ENCODE measurements around the gene GNAL.

DNA sequence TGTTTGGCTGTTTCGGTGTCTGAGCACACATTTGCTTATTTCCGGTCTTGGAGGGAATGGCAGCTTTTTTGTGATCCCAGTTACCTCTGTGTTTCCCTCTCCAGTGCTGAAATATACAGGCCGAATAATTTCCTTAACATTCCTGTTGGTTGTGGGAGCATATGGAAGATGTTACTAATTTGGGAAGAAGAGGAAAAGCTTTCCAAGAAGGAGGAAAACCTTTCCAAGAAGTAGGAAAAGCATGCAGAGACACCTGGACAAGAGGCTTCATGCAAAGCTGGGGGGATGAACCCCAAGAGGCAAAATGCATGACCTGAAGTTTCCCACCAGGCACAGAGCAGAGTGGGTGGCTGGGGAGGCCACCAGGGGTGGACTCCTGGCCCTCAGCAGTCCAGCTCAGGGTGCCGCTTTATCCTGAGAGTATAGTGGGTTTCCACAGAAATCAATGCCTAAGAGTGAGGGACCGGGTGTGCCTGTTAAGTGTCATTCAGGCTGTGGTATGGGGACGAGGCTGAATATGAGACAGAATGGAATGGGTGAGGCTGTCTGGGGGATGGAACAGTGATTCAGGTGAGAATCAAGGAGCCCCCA is 25.5 kb upstream of the GNAL start:
- TF ChIP-seq, protein P1, sequence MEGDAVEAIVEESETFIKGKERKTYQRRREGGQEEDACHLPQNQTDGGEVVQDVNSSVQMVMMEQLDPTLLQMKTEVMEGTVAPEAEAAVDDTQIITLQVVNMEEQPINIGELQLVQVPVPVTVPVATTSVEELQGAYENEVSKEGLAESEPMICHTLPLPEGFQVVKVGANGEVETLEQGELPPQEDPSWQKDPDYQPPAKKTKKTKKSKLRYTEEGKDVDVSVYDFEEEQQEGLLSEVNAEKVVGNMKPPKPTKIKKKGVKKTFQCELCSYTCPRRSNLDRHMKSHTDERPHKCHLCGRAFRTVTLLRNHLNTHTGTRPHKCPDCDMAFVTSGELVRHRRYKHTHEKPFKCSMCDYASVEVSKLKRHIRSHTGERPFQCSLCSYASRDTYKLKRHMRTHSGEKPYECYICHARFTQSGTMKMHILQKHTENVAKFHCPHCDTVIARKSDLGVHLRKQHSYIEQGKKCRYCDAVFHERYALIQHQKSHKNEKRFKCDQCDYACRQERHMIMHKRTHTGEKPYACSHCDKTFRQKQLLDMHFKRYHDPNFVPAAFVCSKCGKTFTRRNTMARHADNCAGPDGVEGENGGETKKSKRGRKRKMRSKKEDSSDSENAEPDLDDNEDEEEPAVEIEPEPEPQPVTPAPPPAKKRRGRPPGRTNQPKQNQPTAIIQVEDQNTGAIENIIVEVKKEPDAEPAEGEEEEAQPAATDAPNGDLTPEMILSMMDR (IDR thresholded peaks at IDR 0.05): no peak
- no peak for TF ChIP-seq EP300 (IDR thresholded peaks at IDR 0.05)
- TF ChIP-seq POLR2AphosphoS5 (IDR thresholded peaks at IDR 0.05): no peak
- no peak for TF ChIP-seq POLR2A (IDR thresholded peaks at IDR 0.05)

Measured in sigmoid colon (tissue), 4 donors.